HepG2 (cell line): ENCODE results near the gene SLC20A1. TPM values are rescaled to one million over a fixed set of nuclear protein-coding genes. Genes with fewer than 3 reads are reported as not detected.

Experiments
- ATAC-seq: fragments of 200-7000 bp; cut with Tn5 transposase; 3 replicates; pipeline ENCODE4 v1.9.1; 2020; ENCODE audit warnings: mild to moderate bottlenecking, moderate library complexity
- BruUV-seq: library from RNA; stranded (reverse); fragments of 400-500 nt; replicated peaks from 2 replicates; lab custom pipeline; 2021; lab: Mats Ljungman, UMichigan
- CTCF ChIA-PET: fragments of 300-600 bp; formaldehyde crosslinking; extraction: SDS; loops from one replicate; lab custom pipeline; 2021; ENCODE audit warnings: low total read pairs, inconsistent platforms, low intra/inter-chr PET ratio; lab: Yijun Ruan, JAX
- POLR2A ChIA-PET: fragments of 350-600 bp; sonication (Branson Sonifier 250); formaldehyde crosslinking; loops from one replicate; lab custom pipeline; 2020; ENCODE audit warnings: antibody characterized with exemption, inconsistent platforms; lab: Yijun Ruan, JAX
- DNase-seq: peaks from one replicate; pipeline ENCODE4 v3.0.0-alpha.2; 2015; ENCODE audit warnings: low spot score
- FAIRE-seq: peaks from 3 replicates; lab custom pipeline; 2011; peaks lifted over from hg19 to GRCh38; lab: Jason Lieb, UNC
- H2AFZ ChIP-seq: one replicate; pipeline ENCODE4 v1.6.1; 2011; ENCODE audit warnings: low read length, inconsistent platforms
- H3K27ac ChIP-seq: fragments of 300-600 bp; 3 replicates; pipeline ENCODE4 v1.8.0; 2011; ENCODE audit warnings: mixed run types, mild to moderate bottlenecking, mixed read lengths, low read length, inconsistent platforms; ENCODE audit not compliant: insufficient read depth; ENCODE audit errors: extremely low read length
- H3K27me3 ChIP-seq, 2 experiments: fragments of 200-600 bp in 1 of 2; 2 replicates in 1 of 2; 3 replicates in 1 of 2; pipeline versions ENCODE4 v1.6.0 to v1.8.0; 2011; ENCODE audit warnings: low read length in 2 of 2, mild to moderate bottlenecking in 2 of 2, moderate library complexity in 2 of 2, inconsistent platforms in 1 of 2; ENCODE audit not compliant: insufficient read depth in 2 of 2, control insufficient read depth in 1 of 2
- H3K36me3 ChIP-seq, 2 experiments: fragments of 200-600 bp in 1 of 2; replicated peaks in 1 of 2; 2 replicates in 1 of 2; 3 replicates in 1 of 2; pipeline versions ENCODE4 v1.5.1 to v1.8.0; 2011; ENCODE audit warnings: low read length in 2 of 2, inconsistent platforms in 1 of 2; ENCODE audit not compliant: insufficient read depth in 2 of 2, control insufficient read depth in 1 of 2
- H3K4me1 ChIP-seq: 2 replicates; pipeline ENCODE4 v1.5.1; 2012; ENCODE audit warnings: low read length, inconsistent platforms; ENCODE audit not compliant: insufficient read depth
- H3K4me2 ChIP-seq: 2 replicates; pipeline ENCODE4 v1.6.0; 2011; ENCODE audit warnings: low read depth, low read length, inconsistent platforms
- H3K4me3 ChIP-seq, 3 experiments: fragments of 200-600 bp in 1 of 3; sonication (generic), shearing (Covaris generic) in 1 of 3; replicated peaks in 1 of 3; 2 replicates each; pipeline ENCODE4 v1.5.1; 2011 to 2016; ENCODE audit warnings: low read length in 3 of 3, inconsistent platforms in 2 of 3, low read depth in 2 of 3, mild to moderate bottlenecking in 2 of 3, control low read depth in 1 of 3, mixed read lengths in 1 of 3; ENCODE audit not compliant: insufficient read depth in 1 of 3
- H3K79me2 ChIP-seq: one replicate; pipeline ENCODE4 v1.6.1; 2011; ENCODE audit warnings: low read length, inconsistent platforms; ENCODE audit not compliant: insufficient read depth
- H3K9ac ChIP-seq: 2 replicates; pipeline ENCODE4 v1.6.0; 2011; ENCODE audit warnings: mild to moderate bottlenecking, low read depth, low read length, inconsistent platforms; ENCODE audit not compliant: insufficient read depth
- H3K9me3 ChIP-seq: 2 replicates; pipeline ENCODE4 v1.5.1; 2012; ENCODE audit warnings: mild to moderate bottlenecking, low read length
- H4K20me1 ChIP-seq: 2 replicates; pipeline ENCODE4 v1.6.0; 2011; ENCODE audit warnings: inconsistent platforms, mild to moderate bottlenecking, low read length, moderate library complexity; ENCODE audit not compliant: insufficient read depth
- GRHL1 ChIP-seq: sonication (generic); formaldehyde crosslinking; conservative IDR thresholded peaks from 2 replicates; pipeline ENCODE4 v1.8.0; 2022; ENCODE audit warnings: missing genetic modification reagents
- HCFC1 ChIP-seq: fragments of 150-350 bp; IDR thresholded peaks from 2 replicates; pipeline ENCODE4 v1.6.1; 2014; ENCODE audit warnings: low read depth, low read length
- HOXD1 ChIP-seq: sonication (generic); formaldehyde crosslinking; IDR thresholded peaks from 2 replicates; pipeline ENCODE4 v1.5.0; 2020; ENCODE audit warnings: missing genetic modification reagents
- JUNB ChIP-seq: sonication (generic); formaldehyde crosslinking; IDR thresholded peaks from 2 replicates; pipeline ENCODE4 v1.8.0; 2022; ENCODE audit warnings: missing genetic modification reagents, mild to moderate bottlenecking, borderline replicate concordance
- KLF16 ChIP-seq, 2 experiments: sonication (generic) in 1 of 2; formaldehyde crosslinking in 1 of 2; IDR thresholded peaks; 2 replicates each; pipeline versions ENCODE4 v1.6.1 to v1.8.0; 2016 to 2023; ENCODE audit warnings: missing genetic modification reagents in 2 of 2, missing compliant biosample characterization in 1 of 2
- KMT2B ChIP-seq: IDR thresholded peaks from 2 replicates; pipeline ENCODE4 v1.6.1; 2016; ENCODE audit warnings: missing genetic modification reagents, missing compliant biosample characterization
- NFYB ChIP-seq: sonication (generic); formaldehyde crosslinking; IDR thresholded peaks from 2 replicates; pipeline ENCODE4 v1.4.0; 2020; ENCODE audit warnings: missing genetic modification reagents
- NR2F2 ChIP-seq: IDR thresholded peaks from 2 replicates; pipeline ENCODE4 v1.6.1; 2012; ENCODE audit warnings: low read depth, inconsistent platforms, borderline replicate concordance
- ZNF205 ChIP-seq: IDR thresholded peaks from 2 replicates; pipeline ENCODE4 v1.6.1; 2018; ENCODE audit warnings: missing biosample characterization, missing genetic modification reagents
- ZNF788 ChIP-seq: sonication (generic); formaldehyde crosslinking; IDR thresholded peaks from 2 replicates; pipeline ENCODE4 v1.5.0; 2020; ENCODE audit warnings: mild to moderate bottlenecking, missing genetic modification reagents, borderline replicate concordance
- WGBS: methylation state at CpG from one replicate; pipeline ENCODE4 v1.1.6; 2017; ENCODE audit warnings: low lambda C conversion rate; 5-methylcytosine and 5-hydroxymethylcytosine counted together
- in situ Hi-C: cut with HindIII; loops from 2 replicates; pipeline ENCODE4 v1.10.0; 2017; ENCODE audit warnings: low pct_unique_long_range_greater_than_20kb; ENCODE audit not compliant: extremely low pct_ligation_motif_present
- intact Hi-C: fragments of 100-400 bp; cut with micrococcal nuclease; formaldehyde crosslinking; loops from one replicate; pipeline ENCODE4 v1.10.0; 2022; ENCODE audit not compliant: unreplicated experiment
- polyA plus RNA-seq, 8 experiments: library from polyadenylated mRNA; depleted of rRNA in 3 of 8; stranded (reverse) in 7 of 8; unstranded in 1 of 8; fragments of >200 nt; fragmentation: Illumina TruSeq in 4 of 8; extraction: Trizol in 4 of 8; gene quantifications; 2 replicates each; pipeline versions ENCODE4 v1.2.1 to v1.2.3, GENCODE V29; 2011 to 2016; ENCODE audit warnings: low read depth in 4 of 8, missing spikeins in 1 of 8, mixed read lengths in 1 of 8; ENCODE audit not compliant: insufficient read depth in 1 of 8
- total RNA-seq, 5 experiments: library from RNA; depleted of rRNA; stranded (reverse); fragments of >200 nt; fragmentation: Illumina TruSeq; extraction: Trizol; gene quantifications; 2 replicates each; pipeline ENCODE4 v1.2.3, GENCODE V29; 2016; ENCODE audit warnings: low read depth in 1 of 5

SLC20A1 gene
- total and polyA plus RNA-seq, 2 of the 13 experiments (the other 11 are each of a cell fraction or from before 2014, with no cell fraction given): 54.0 to 85.9 TPM

DNA sequence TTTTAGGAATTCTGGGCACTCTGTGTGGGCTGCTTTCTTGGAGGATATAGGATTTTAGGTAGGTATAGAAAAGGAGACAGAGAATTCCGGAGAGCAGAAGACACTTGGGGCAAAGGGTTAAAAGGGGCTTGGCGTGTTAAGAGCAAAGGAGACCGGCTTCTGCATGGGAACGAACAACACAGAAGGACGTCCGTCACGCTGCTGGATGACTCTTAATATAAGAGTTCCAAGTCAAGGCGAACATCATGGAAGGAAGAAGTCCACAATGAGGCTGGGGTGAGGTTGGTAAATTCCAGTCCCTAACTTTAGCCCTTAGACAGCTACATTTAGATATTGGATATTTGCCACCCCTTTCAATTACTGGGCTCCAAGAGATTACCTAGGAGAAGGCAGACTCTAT lies 15.9 kb upstream of the SLC20A1 start:
- TF ChIP-seq KMT2B (CRISPR knock-in tag) (no peak), KLF16 (CRISPR knock-in tag; IDR thresholded peaks at IDR 0.05) (no peak), NFYB (CRISPR knock-in tag) (no peak), ZNF788 (CRISPR knock-in tag) (no peak), NR2F2 (no peak), JUNB (CRISPR knock-in tag) (no peak), GRHL1 (no peak), HOXD1 (CRISPR knock-in tag) (no peak), ZNF205 (CRISPR knock-in tag) (no peak), HCFC1 (no peak)
- H3K27me3 ChIP-seq: peaks cover 1 to 43% of the 10 kb centered on the region in 2 experiments
- BruUV-seq: no TSS peak
- FAIRE-seq (no peak), DNase-seq (no peak), ATAC-seq (no peak)
- intact Hi-C loops: no loop called here
- in situ Hi-C loops: loop anchor here (5.0 kb wide), 2 partner anchors 57 to 92 kb away; partner anchors contain the start of gene NT5DC4
- 73% methylated on average over 8 of the region's 8 CpGs for WGBS
- no peaks in the 10 kb centered on the region for H3K79me2 ChIP-seq
- no peaks in the 10 kb centered on the region for H4K20me1 ChIP-seq
- peaks cover 65% of the 10 kb centered on the region for H3K4me1 ChIP-seq
- no peaks in the 10 kb centered on the region for H3K36me3 ChIP-seq
- no peak overlapping the region for H3K4me2 ChIP-seq
- H3K4me3 ChIP-seq: no peak overlapping the region
- no peak overlapping the region for H3K27ac ChIP-seq
- POLR2A ChIA-PET: interaction anchor here (8.5 kb wide), 1 partner anchor 15 kb away, joined by 94 read pairs; the partner anchor contains the start of gene SLC20A1
- CTCF ChIA-PET: interaction anchor here (7.3 kb wide), 1 partner anchor 96 kb away, joined by 113 read pairs; no protein-coding TSS in a partner anchor
- H3K9me3 ChIP-seq: no peaks in the 10 kb centered on the region
- no peak overlapping the region for H3K9ac ChIP-seq
- H2AFZ ChIP-seq: no peak overlapping the region
